GM21447 (cell line): ENCODE measurements around the gene ZSCAN20.

Experiments used
- ATAC-seq: cut with Tn5 transposase; IDR thresholded peaks from one replicate; pipeline ENCODE4 v1.9.1; 2021; ENCODE audit not compliant: unreplicated experiment

ZSCAN20 gene

GRCh38 chr1:33472269-33472980, at the start of gene ZSCAN20:
ZSCAN20 (plus strand) TSS chr1:33472645; CDS start chr1:33479289, 6,644 bp downstream.
- ATAC-seq, result peak; percentile 85

- ATAC-seq, result no peak
Observed at GRCh38 chr1:33424205-33424604, 48.2 kb upstream of the ZSCAN20 start.

GRCh38 chr1:33424610-33425009, 47.8 kb upstream of the ZSCAN20 start:
- no peak for ATAC-seq

DNA sequence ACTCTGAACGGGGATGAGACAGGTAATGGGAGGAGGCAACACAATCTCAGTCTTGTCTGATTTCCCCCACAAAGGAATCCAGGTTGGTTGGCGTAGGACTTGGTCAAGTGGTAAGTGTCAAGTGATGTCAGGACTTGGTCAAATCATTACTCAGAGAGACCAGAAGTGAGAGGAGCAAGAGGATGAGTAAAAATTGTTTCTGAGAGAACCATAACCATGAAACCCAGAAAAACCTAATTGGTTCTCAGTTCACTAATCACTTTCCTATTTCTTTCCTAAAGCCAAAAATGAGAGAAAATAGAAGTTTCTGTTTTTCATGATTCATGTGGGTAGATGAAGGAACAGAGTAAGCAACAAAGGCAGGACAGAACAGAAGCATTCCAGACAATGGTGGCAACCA, 46.5 kb upstream of the ZSCAN20 start:
- ATAC-seq, result no peak

GRCh38 chr1:33426916-33427315, 45.5 kb upstream of the ZSCAN20 start:
- ATAC-seq, result no peak

GRCh38 chr1:33428661-33429060, 43.8 kb upstream of the ZSCAN20 start:
- ATAC-seq, result no peak

- ATAC-seq, result no peak
Observed at GRCh38 chr1:33429332-33429731, 43.1 kb upstream of the ZSCAN20 start.

- ATAC-seq, result no peak
Observed at GRCh38 chr1:33429856-33430691, 42.4 kb upstream of the ZSCAN20 start.

DNA sequence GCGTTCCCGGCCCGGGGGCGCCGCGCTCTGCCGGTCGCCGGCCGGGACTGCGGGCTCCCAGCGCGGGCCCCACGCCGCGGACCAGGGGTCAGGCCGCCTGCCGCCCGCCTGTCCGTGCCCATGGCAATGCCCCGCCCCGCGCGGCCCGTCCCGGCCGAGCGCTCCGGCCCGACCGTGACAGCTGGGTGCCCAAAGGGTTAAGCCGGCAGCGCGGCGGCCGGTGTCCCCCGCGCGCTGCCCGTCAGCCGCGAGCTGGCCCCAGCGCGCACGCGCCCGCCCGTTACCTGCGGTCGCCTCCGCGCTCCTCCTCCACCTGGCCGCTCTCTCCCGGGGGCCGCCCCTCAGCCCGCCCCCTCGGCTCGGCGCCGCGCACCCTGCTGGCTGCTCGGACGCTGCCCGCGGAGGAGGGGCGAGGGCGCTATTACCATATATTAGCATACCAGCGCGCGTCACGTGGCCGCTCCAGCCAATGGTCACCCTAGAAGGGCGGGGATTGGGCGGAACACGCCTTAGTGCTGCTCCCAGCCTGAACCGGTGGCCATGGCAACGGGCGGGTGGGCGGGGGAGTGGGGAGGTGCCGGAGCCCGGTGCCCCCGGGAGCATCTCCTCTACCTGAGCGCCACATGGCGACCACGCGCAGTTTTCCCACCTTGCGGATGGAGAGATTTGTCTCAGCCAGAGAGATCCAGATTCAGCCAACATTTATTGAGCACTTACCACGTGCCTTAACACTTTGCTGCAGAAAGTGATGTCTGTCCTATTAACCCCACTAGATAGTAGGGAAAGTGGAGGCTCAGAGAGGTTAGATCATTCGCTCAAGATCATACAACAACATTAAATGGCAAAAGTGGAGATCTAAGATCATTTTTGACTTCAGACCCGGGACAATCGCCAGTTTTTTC, 41.5 kb upstream of the ZSCAN20 start, which contains the start of gene PHC2:
Gene PHC2 (minus strand): TSS at position 404 of the 902 bp plus-strand sequence. CDS start 55,556 bp downstream, outside the sequence.
- ATAC-seq, result peak; percentile 89

DNA sequence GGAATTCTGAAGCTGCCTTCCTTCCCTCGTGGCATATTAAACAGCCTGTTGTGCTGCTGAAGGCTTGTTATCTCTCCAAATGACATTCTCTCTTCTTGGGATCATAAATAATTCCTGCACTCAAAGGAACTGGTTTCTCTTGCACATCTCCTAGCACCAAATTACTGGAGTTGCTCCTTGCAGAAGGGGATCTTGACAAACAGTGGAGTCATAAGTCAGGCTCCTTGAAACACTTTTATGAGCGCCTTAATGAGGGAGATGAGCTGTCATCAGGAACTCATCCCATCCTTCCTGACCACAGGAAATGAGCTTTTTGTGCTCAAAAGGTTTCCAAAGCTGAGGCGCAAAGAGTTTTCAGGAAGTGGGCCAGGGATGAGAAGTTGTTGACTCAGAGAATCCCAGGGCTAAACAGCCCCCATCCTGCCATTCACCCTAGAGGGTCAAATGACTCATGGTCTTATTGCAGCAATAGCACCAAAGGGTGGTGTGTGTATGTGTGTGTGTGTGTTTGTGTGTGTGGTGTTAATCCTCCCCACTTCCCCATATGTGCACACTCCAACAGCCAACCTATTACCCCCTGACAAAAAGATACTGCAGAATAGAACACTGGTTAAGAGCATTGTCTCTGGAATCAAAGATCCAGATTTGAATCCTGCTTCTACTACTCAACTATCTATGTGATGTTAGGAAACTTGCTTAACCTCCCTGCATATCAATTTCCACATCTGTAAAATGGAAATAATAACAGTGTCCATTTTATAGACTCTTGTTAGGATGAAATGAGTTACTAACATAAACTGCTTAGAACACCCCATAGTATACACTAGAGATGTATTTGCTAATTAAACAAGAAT, 38.7 kb upstream of the ZSCAN20 start:
- ATAC-seq, result no peak

DNA sequence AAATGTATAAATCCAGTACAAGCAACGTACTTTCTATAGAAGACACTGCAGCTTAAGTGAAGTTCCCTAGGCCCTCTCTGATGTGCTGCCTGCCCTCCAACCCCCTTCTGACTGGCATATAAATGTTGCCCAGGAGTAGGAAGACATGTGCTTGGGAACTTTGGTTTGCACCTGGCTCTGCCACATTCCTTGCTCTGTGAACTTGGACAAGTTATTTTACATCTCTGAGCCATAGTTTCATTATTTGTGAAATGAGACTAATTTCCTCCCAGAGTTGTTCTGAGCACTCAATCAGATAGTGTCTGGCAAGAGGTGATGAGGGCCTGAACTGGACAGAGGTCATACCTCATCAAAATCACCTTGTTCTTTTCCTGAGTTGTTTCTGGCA, 38.1 kb upstream of the ZSCAN20 start:
- no peak for ATAC-seq

DNA sequence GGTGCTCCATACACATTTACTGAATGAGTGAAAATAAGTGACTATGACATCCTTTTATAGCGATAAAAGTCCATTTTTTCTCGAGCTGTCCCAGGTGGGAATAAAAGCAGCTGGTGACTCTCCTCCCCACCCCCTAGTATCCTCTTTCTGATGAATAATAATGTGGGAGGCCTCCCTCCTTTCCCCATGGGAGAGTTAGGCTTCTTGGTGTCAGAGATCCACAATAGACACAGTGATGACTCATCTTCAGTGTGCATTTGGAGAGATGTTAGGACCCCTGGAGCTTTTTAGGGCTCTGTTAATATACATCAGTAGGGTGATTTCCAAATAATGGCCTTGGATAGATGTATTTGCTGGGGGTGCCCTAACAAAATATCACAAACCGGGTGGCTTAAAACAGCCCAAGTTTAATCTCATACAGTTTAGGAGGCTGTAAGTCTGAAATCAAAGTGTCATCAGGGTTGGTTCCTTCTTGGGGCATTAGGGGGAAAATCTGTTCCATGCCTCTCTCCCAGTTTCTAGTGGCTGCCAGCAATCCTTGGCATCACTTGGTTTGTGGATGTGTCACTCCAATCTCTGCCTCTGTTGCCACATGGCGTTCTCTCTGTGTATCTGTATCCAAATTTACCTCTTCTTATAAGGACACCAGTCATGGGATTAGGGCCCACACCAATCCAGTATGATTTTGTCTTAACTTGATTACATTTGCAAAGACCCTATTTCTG, 37.2 kb upstream of the ZSCAN20 start:
- no peak for ATAC-seq

DNA sequence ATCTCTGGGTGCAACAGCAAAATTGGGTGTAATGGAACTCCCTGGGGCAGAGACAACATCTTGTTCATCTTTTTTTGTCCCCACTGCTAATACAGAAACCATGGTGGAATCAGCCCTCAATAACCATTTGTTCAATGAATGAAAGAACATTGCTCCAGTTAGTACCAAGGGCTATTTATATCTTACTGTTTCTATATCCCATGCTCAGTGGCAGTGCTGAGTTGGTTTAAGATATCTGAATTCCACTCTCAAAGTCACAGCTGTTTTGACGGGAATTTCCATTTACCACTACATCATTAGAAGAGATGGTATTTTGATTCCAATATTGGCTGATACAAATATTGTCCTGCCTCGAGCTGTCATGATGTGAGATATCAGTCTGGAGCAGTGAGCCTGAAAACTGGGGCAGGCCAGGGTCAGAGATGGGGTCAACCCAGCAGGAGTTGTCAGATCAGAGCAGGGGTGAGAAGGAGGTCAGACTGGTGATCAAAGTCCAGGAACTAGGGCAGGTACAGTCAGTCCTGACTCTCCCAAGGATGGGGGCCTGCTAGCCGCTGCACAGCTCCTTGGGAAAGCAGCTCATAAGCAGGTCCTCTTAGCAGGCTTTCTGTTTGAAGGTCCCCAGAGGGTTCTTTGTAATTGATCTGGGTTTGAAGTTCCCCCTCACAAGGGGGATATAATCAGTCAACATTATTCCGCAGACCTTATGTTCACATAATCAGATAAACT, 35.7 kb upstream of the ZSCAN20 start:
- ATAC-seq, result no peak

GRCh38 chr1:33438364-33439160, 33.9 kb upstream of the ZSCAN20 start:
- ATAC-seq, result no peak

DNA sequence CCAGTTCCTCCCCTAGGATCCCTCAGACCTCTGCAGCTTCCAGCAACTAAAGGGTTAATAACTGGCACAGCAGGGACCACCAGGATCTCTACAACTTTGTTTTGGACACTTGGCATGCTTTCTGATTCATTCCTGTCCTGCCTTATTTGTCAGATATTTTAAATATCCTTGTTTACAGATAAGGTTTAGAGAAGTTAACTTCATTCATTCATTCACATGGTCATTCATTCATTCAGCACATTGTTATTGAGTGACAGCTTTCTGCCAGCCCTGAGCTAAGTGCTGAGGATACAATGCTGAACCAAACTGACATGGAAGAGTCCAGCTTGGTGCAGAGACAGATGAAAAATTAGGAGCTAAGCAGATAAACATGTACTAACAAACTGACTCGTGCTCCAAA, 32.8 kb upstream of the ZSCAN20 start:
- no peak for ATAC-seq

- no peak for ATAC-seq
Observed at GRCh38 chr1:33441088-33441745, 31.2 kb upstream of the ZSCAN20 start.

GRCh38 chr1:33442141-33442540, 30.3 kb upstream of the ZSCAN20 start:
- no peak for ATAC-seq
